Measurements from ENCODE around the gene NAV2. TPM values are rescaled to one million over a fixed set of nuclear protein-coding genes. Genes with fewer than 3 reads are reported as not detected.

NAV2 gene
- total RNA-seq, 1 experiment from 2014 or later, result 46.3 TPM

- Histone ChIP-seq H4K20me1 (ENCODE audit: control insufficient read depth, insufficient read depth, insufficient read length) (no peaks in the 10 kb centered on the region), H3K23ac (ENCODE audit: insufficient read length, low read depth, low read length) (no peak overlapping the region), H3K4ac (ENCODE audit: low read depth, low read length) (no peak overlapping the region), H3K18ac (ENCODE audit: insufficient read length, low read depth, low read length) (no peak overlapping the region), H3K23me2 (ENCODE audit: insufficient read length, low read depth, low read length, poor library complexity, severe bottlenecking) (no peaks in the 10 kb centered on the region), H2AFZ (ENCODE audit: low read length) (no peak overlapping the region), H2AK5ac (ENCODE audit: insufficient read length, low read length) (no peak overlapping the region), H2BK12ac (ENCODE audit: insufficient read length, low read depth, low read length) (no peak overlapping the region), H3K4me1 (ENCODE audit: insufficient read depth, low read length) (0 out of 2 replicates have a peak, but pooled peaks cover 5% of the 10 kb centered on the region), H3K9ac (ENCODE audit: extremely low read depth, insufficient read length, low read length) (no peak overlapping the region), H3K27me3 (ENCODE audit: insufficient read depth, low read length) (no peaks in the 10 kb centered on the region), H3K56ac (ENCODE audit: insufficient read length, low read depth, low read length) (no peak overlapping the region), H4K8ac (replicated peaks; ENCODE audit: insufficient read length, low read depth, low read length) (no peak overlapping the region), H4K91ac (ENCODE audit: insufficient read length, low read depth, low read length) (no peak overlapping the region), H3K79me1 (ENCODE audit: insufficient read depth, low read depth, low read length, poor library complexity, severe bottlenecking) (peaks cover 3% of the 10 kb centered on the region), H2BK15ac (ENCODE audit: low read depth, low read length) (no peak overlapping the region), H3K4me2 (ENCODE audit: insufficient read depth, insufficient read length, low read length) (no peak overlapping the region), H3K79me2 (ENCODE audit: insufficient read depth, low read length) (peaks cover 2% of the 10 kb centered on the region; the same call in 1 of the 2 replicates), H2BK5ac (ENCODE audit: insufficient read length, low read length) (no peak overlapping the region), H4K5ac (ENCODE audit: insufficient read length, low read depth, low read length) (no peak overlapping the region), H2BK20ac (ENCODE audit: low read depth, low read length, poor library complexity, severe bottlenecking) (no peak overlapping the region), H3T11ph (ENCODE audit: low read length) (no peak overlapping the region), H3K14ac (ENCODE audit: insufficient read depth, low read length) (no peak overlapping the region), H3K27ac (ENCODE audit: insufficient read length, low read depth, low read length) (no peak overlapping the region), H3K9me3 (ENCODE audit: control insufficient read depth, low read depth, low read length) (no peaks in the 10 kb centered on the region), H2BK120ac (ENCODE audit: low read depth, low read length, poor library complexity, severe bottlenecking) (no peak overlapping the region)
- H3K4me3 Mint-ChIP-seq, result no peak overlapping the region
- no peak for DNase-seq
- H3K36me3 Mint-ChIP-seq (ENCODE audit: insufficient read depth in 1 of 3, low read depth in 3 of 3), result peaks cover 30 to 60% (median 53%) of the 10 kb centered on the region in 3 experiments; a peak in 6 of 7 replicates
- no peak overlapping the region for H3K27ac Mint-ChIP-seq
- H3K27me3 Mint-ChIP-seq (ENCODE audit: low read depth), result no peaks in the 10 kb centered on the region
- H3K4me1 Mint-ChIP-seq, result peaks cover 30 to 31% of the 10 kb centered on the region in 2 experiments
- TF ChIP-seq CTCF (conservative IDR thresholded peaks at IDR 0.05), result no peak
- H3K9me3 Mint-ChIP-seq, result peaks cover 0 to 3% of the 10 kb centered on the region in 2 experiments; a peak in 2 of 5 replicates
Observed at GRCh38 chr11:19834771-19835170, 122.1 kb downstream of the NAV2 start.
